ENCODE data around the gene GDPD3. TPM values are rescaled to one million over a fixed set of nuclear protein-coding genes. Genes with fewer than 3 reads are reported as not detected.

Gene GDPD3
- total and polyA plus RNA-seq, 2 of the 13 experiments (the other 11 are each of a cell fraction or from before 2014, with no cell fraction given) = 18.7 to 20.6 TPM

DNA sequence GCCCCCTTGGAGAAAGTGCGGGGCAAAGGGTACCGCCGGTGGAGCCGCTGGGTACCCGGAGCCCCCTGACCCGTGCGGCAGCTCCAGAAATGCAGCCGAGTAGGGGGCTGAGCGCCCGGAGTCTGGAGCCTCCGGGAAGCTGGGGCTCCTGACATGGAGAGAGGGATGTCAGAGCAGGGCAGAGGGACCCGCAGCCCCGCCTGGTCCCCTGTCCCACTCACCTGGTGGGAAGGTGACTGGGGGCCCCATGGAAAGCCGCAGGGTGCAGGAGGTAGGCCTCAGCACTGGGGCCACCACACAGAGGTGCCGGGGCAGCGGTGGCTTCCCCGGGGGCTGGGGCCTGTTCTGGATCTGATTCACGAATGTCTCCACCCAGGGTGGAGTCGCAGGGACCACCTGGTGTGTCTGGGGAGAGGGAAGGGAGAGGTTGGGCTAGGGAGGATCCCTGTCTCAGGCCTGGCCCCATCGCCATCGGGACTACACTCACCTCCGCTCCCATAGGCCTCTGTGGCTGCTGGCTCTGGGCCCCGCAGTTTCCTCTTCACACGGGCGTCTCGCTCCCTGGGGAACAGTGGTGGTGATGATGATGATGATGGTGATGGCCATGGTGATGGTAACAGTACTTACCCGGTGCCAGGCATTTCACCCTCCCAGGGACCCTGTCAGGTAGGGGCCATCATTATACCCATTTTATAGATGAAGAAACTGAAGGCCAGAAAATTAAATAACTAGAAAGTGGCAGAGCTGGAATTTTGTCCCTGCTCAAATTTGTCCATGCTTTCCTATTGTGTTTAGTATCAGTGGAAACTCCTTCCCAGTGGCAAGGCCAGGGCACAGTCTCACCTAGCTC, 26.8 kb downstream of the GDPD3 start:
- Histone ChIP-seq H3K79me2 (ENCODE audit: insufficient read depth, low read length) (peaks cover 7% of the 10 kb centered on the region), H3K9ac (ENCODE audit: insufficient read depth, low read depth, low read length) (no peak overlapping the region), H4K20me1 (ENCODE audit: insufficient read depth, low read length) (no peaks in the 10 kb centered on the region), H3K9me3 (ENCODE audit: low read length) (no peaks in the 10 kb centered on the region), H2AFZ (ENCODE audit: low read length) (no peak overlapping the region), H3K27me3 (ENCODE audit: control insufficient read depth in 1 of 2, insufficient read depth in 2 of 2, low read length in 2 of 2) (no peaks in the 10 kb centered on the region), H3K4me3 (replicated peaks in 1 of 3; ENCODE audit: insufficient read depth in 1 of 3, low read depth in 2 of 3, low read length in 3 of 3) (no peak overlapping the region), H3K36me3 (replicated peaks in 1 of 2; ENCODE audit: control insufficient read depth in 1 of 2, insufficient read depth in 2 of 2, low read length in 2 of 2) (peaks cover 24 to 38% of the 10 kb centered on the region in 2 experiments), H3K4me2 (ENCODE audit: low read depth, low read length) (no peak overlapping the region), H3K27ac (ENCODE audit: extremely low read length, insufficient read depth, low read length) (no peak overlapping the region), H3K4me1 (ENCODE audit: insufficient read depth, low read length) (peaks cover 47% of the 10 kb centered on the region)
- in situ Hi-C loops (cut with HindIII; ENCODE audit: extremely low pct_ligation_motif_present, low pct_unique_long_range_greater_than_20kb) (loop anchor here (25.0 kb wide), 1 partner anchor 551 kb away; no protein-coding TSS in a partner anchor), intact Hi-C loops (cut with micrococcal nuclease; ENCODE audit: unreplicated experiment) (loop anchor here (10.0 kb wide), 1 partner anchor 568 kb away; the partner anchor contains the start of genes FBRS and PRR14)
- WGBS (ENCODE audit: low lambda C conversion rate) = 90% methylated on average over 16 of the region's 27 CpGs
- POLR2A ChIA-PET = interaction anchor here (2.5 kb wide), 1 partner anchor 11 kb away, joined by 8 read pairs; the partner anchor contains the start of gene PPP4C
- ATAC-seq = no peak
- CTCF ChIA-PET (ENCODE audit: low intra/inter-chr PET ratio, low total read pairs) = no interaction called here
- TF ChIP-seq ZNF333 (CRISPR knock-in tag; IDR thresholded peaks at IDR 0.05; ENCODE audit: borderline replicate concordance) (peak; percentile 26; the same call in 1 of the 2 replicates), AGO1 (IDR thresholded peaks at IDR 0.05; ENCODE audit: low read depth, low read length, poor library complexity, severe bottlenecking) (peak; percentile 81), ZNF629 (CRISPR knock-in tag; conservative IDR thresholded peaks at IDR 0.05) (peak; percentile 79), ZC3H13 (CRISPR knock-in tag; IDR thresholded peaks at IDR 0.05) (0 out of 2 replicates have a peak, but pooled peaks have one; percentile 9), ZNF768 (CRISPR knock-in tag; IDR thresholded peaks at IDR 0.05) (peak; percentile 47; the same call in 1 of the 2 replicates), HNRNPH1 (optimal IDR thresholded peaks at IDR 0.05; ENCODE audit: low read depth, low read length) (peak; percentile 10), ZNF816 (CRISPR knock-in tag; IDR thresholded peaks at IDR 0.05; ENCODE audit: borderline replicate concordance) (no peak), MAFG (CRISPR knock-in tag; IDR thresholded peaks at IDR 0.05) (no peak), RBFOX2 (IDR thresholded peaks at IDR 0.05; ENCODE audit: low read depth, low read length) (peak; percentile 81), AGO2 (optimal IDR thresholded peaks at IDR 0.05; ENCODE audit: low read depth, low read length) (peak; percentile 98), POLR2A (IDR thresholded peaks at IDR 0.05; ENCODE audit: insufficient read depth in 1 of 2, low read depth in 2 of 2, low read length in 2 of 2) (peak in 1 of 2 experiments; percentile 14; a peak in 1 of 4 replicates), MTA3 (CRISPR knock-in tag; IDR thresholded peaks at IDR 0.05) (no peak)
- BruUV-seq (replicated peaks) = no TSS peak
- no peak for DNase-seq (ENCODE audit: low spot score)
- FAIRE-seq = no peak

Data from HepG2 (cell line).